Neural cell (in vitro differentiated cells): Measurements from ENCODE around the gene PPP1CA. TPM values are rescaled to one million over a fixed set of nuclear protein-coding genes. Genes with fewer than 3 reads are reported as not detected.

Source experiments
- H2AFZ ChIP-seq: fragments of 200-600, 300-800 bp; sonication (generic), shearing (Covaris generic); 2 replicates; pipeline ENCODE4 v1.6.0; 2014; ENCODE audit warnings: low read depth, mild to moderate bottlenecking, antibody characterized with exemption, low read length, moderate library complexity
- H3F3A ChIP-seq: fragments of 200-600 bp; shearing (Covaris generic); 2 replicates; pipeline ENCODE4 v1.6.1; 2016; ENCODE audit warnings: mild to moderate bottlenecking, moderate library complexity, mixed read lengths, antibody characterized with exemption, low read length; ENCODE audit not compliant: insufficient read depth, poor library complexity, severe bottlenecking
- H3K27ac ChIP-seq: fragments of 200-600, 300-800 bp; sonication (generic), shearing (Covaris generic); 2 replicates; pipeline ENCODE4 v1.5.1; 2014; ENCODE audit warnings: mild to moderate bottlenecking, low read length, moderate library complexity
- H3K27me3 ChIP-seq: fragments of 300-800, 200-600 bp; sonication (generic), shearing (Covaris generic); 2 replicates; pipeline ENCODE4 v1.6.0; 2014; ENCODE audit warnings: mild to moderate bottlenecking, low read depth, low read length, moderate library complexity; ENCODE audit not compliant: insufficient read depth
- H3K36me3 ChIP-seq: fragments of 300-800, 200-600 bp; sonication (generic), shearing (Covaris generic); 2 replicates; pipeline ENCODE4 v1.5.1; 2014; ENCODE audit warnings: mild to moderate bottlenecking, antibody characterized with exemption, low read length, moderate library complexity; ENCODE audit not compliant: insufficient read depth
- H3K4me2 ChIP-seq: fragments of 300-800, 200-600 bp; sonication (generic), shearing (Covaris generic); 2 replicates; pipeline ENCODE4 v1.6.0; 2014; ENCODE audit warnings: mild to moderate bottlenecking, low read length
- H3K4me3 ChIP-seq: fragments of 300-800, 200-600 bp; sonication (generic), shearing (Covaris generic); 2 replicates; pipeline ENCODE4 v1.5.1; 2014; ENCODE audit warnings: mild to moderate bottlenecking, low read length, moderate library complexity
- H3K79me2 ChIP-seq: fragments of 200-600 bp; shearing (Covaris generic); replicated peaks from 2 replicates; pipeline ENCODE4 v1.6.0; 2014; ENCODE audit warnings: mild to moderate bottlenecking, low read length, moderate library complexity; ENCODE audit not compliant: insufficient read depth
- H3K9ac ChIP-seq: fragments of 300-800, 200-600 bp; sonication (generic), shearing (Covaris generic); 2 replicates; pipeline ENCODE4 v1.6.1; 2016; ENCODE audit warnings: mild to moderate bottlenecking, low read length, mixed read lengths
- H3K9me2 ChIP-seq: fragments of 200-600 bp; shearing (Covaris generic); 2 replicates; pipeline ENCODE4 v1.6.1; 2016; ENCODE audit warnings: mild to moderate bottlenecking, low read length, mixed read lengths; ENCODE audit not compliant: insufficient read depth
- H3K9me3 ChIP-seq: fragments of 200-600, 300-800 bp; sonication (generic), shearing (Covaris generic); 2 replicates; pipeline ENCODE4 v1.6.1; 2016; ENCODE audit warnings: mild to moderate bottlenecking, mixed run types, low read length, moderate library complexity, mixed read lengths
- H4K20me1 ChIP-seq: fragments of 200-600 bp; shearing (Covaris generic); 2 replicates; pipeline ENCODE4 v1.6.1; 2016; ENCODE audit warnings: mild to moderate bottlenecking, mixed run types; ENCODE audit not compliant: insufficient read depth
- CTCF ChIP-seq: fragments of 450-650 bp; IDR thresholded peaks from 2 replicates; pipeline ENCODE4 v1.5.1; 2014; ENCODE audit warnings: antibody characterized with exemption, mild to moderate bottlenecking, moderate library complexity; ENCODE audit not compliant: poor library complexity, severe bottlenecking
- EZH2 ChIP-seq: fragments of 200-600, 300-800 bp; shearing (Covaris generic), sonication (generic); IDR thresholded peaks from 2 replicates; pipeline ENCODE4 v1.6.1; 2014; ENCODE audit warnings: antibody characterized with exemption, low read length, borderline replicate concordance, mild to moderate bottlenecking; ENCODE audit not compliant: insufficient read depth, poor library complexity, severe bottlenecking
- MXI1 ChIP-seq: fragments of 450-650 bp; conservative IDR thresholded peaks from 2 replicates; pipeline ENCODE4 v1.6.1; 2014; ENCODE audit warnings: antibody characterized with exemption, mild to moderate bottlenecking; ENCODE audit not compliant: poor library complexity, severe bottlenecking
- POLR2AphosphoS5 ChIP-seq: IDR thresholded peaks from 2 replicates; pipeline ENCODE4 v1.6.1; 2012
- RAD21 ChIP-seq: fragments of 450-650 bp; conservative IDR thresholded peaks from 2 replicates; pipeline ENCODE4 v1.6.1; 2014; ENCODE audit warnings: antibody characterized with exemption, mild to moderate bottlenecking, moderate library complexity
- REST ChIP-seq: IDR thresholded peaks from 2 replicates; pipeline ENCODE4 v1.6.1; 2012; ENCODE audit warnings: borderline replicate concordance
- SMC3 ChIP-seq: fragments of 450-650 bp; conservative IDR thresholded peaks from 2 replicates; pipeline ENCODE4 v1.6.1; 2014; ENCODE audit warnings: antibody characterized with exemption, mild to moderate bottlenecking, moderate library complexity; ENCODE audit not compliant: poor library complexity
- TAF1 ChIP-seq: IDR thresholded peaks from 2 replicates; pipeline ENCODE4 v1.6.1; 2012; ENCODE audit warnings: low read depth
- polyA plus RNA-seq: library from polyadenylated mRNA; depleted of rRNA; stranded (reverse); fragments of >200 nt; gene quantifications from 2 replicates; pipeline ENCODE4 v1.2.3, GENCODE V29; 2014

The PPP1CA gene
- polyA plus RNA-seq, 1 donor from 2014 or later = 106 TPM

- Histone ChIP-seq H3K79me2 (no peaks in the 10 kb centered on the region), H3K36me3 (no peaks in the 10 kb centered on the region), H3K27me3 (peaks cover 23% of the 10 kb centered on the region), H3K4me2 (no peak within 1 kb of the TSS), H4K20me1 (no peaks in the 10 kb centered on the region), H2AFZ (no peak within 1 kb of the TSS), H3K9me3 (no peaks in the 10 kb centered on the region), H3F3A (no peaks in the 10 kb centered on the region), H3K9me2 (no peaks in the 10 kb centered on the region), H3K4me3 (no peak within 1 kb of the TSS), H3K9ac (no peak within 1 kb of the TSS), H3K27ac (no peak within 1 kb of the TSS)
- TF ChIP-seq TAF1 (no peak), EZH2 (no peak), MXI1 (no peak), CTCF (no peak), REST (no peak)
These were observed 14.0 kb upstream of the PPP1CA start, which contains the start of gene CARNS1 for GRCh38 chr11:67415501-67416304. Gene CARNS1, plus strand, starts transcription at chr11:67415678. Its CDS starts 522 bp downstream, at chr11:67416200.

GRCh38 chr11:67413266-67413849, 11.7 kb upstream of the PPP1CA start:
- peaks cover 23% of the 10 kb centered on the region for H3K27me3 ChIP-seq
- H3K4me2 ChIP-seq = no peak overlapping the region
- H3K9me2 ChIP-seq = no peaks in the 10 kb centered on the region
- H3K27ac ChIP-seq = no peak overlapping the region
- no peaks in the 10 kb centered on the region for H4K20me1 ChIP-seq
- no peak overlapping the region for H3K9ac ChIP-seq
- H2AFZ ChIP-seq = no peak overlapping the region
- H3K9me3 ChIP-seq = no peaks in the 10 kb centered on the region
- H3K36me3 ChIP-seq = no peaks in the 10 kb centered on the region
- H3K4me3 ChIP-seq = no peak overlapping the region
- no peak for TF ChIP-seq POLR2AphosphoS5
- no peak for TF ChIP-seq SMC3
- TF ChIP-seq CTCF = no peak
- no peak for TF ChIP-seq REST
- TF ChIP-seq RAD21 = no peak
- TF ChIP-seq EZH2 = no peak
- H3F3A ChIP-seq = no peaks in the 10 kb centered on the region
- H3K79me2 ChIP-seq = no peaks in the 10 kb centered on the region
